NOMO-1 treated with DMSO at 0.1 percent for 48 hours (cell line): ENCODE data around the gene ARMCX1.
"Not testable (repeated sequence)": the region's sequence is repeated elsewhere in the genome, so short reads cannot be mapped to it uniquely, and the experiment has no call there.

Experiments
- DNase-seq: peaks from one replicate; lab custom pipeline; 2025; ENCODE audit not compliant: unreplicated experiment; lab: John Stamatoyannopoulos, UW

Gene ARMCX1

DNA sequence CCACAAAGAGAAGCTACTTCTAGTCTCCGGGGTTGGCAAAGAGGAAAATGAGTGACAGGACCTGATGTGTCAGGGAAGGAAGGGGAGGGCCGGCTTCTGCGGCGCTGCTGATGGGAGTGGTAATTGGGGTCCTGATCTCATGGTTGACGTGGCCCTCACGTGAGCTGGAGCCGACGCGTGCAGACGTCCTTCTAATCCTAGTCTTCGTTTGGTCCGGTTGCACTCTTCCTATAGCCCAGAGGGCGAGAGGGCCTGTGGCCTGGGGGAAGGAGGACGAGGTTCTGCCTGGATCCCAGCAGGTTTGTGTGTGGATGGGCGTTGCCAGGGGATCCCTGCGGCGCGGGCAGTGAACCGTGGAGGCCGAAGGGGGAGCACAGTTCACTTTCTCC is at the start of gene ARMCX1:
Gene ARMCX1, plus strand, starts transcription at position 186 of the 389 bp plus-strand sequence. CDS start 2,384 bp downstream, outside the sequence.
- peak; percentile 41 for DNase-seq

DNA sequence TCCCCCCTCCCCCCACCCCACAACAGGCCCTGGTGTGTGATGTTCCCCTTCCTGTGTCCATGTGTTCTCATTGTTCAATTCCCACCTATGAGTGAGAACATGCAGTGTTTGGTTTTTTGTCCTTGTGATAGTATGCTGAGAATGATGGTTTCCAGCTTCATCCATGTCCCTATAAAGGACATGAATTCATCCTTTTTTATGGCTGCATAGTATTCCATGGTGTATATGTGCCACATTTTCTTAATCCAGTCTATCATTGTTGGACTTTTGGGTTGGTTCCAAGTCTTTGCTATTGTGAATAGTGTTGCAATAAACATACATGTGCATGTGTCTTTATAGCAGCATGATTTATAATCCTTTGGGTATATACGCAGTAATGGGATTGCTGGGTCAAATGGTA is 47.4 kb upstream of the ARMCX1 start:
- DNase-seq = not testable (repeated sequence)

GRCh38 chrX:101507372-101507771 is 43.0 kb upstream of the ARMCX1 start:
- no peak for DNase-seq

- no peak for DNase-seq
Observed at GRCh38 chrX:101507986-101508385, 42.4 kb upstream of the ARMCX1 start.

- DNase-seq = no peak
Observed at GRCh38 chrX:101530944-101531343, 19.4 kb upstream of the ARMCX1 start.

DNA sequence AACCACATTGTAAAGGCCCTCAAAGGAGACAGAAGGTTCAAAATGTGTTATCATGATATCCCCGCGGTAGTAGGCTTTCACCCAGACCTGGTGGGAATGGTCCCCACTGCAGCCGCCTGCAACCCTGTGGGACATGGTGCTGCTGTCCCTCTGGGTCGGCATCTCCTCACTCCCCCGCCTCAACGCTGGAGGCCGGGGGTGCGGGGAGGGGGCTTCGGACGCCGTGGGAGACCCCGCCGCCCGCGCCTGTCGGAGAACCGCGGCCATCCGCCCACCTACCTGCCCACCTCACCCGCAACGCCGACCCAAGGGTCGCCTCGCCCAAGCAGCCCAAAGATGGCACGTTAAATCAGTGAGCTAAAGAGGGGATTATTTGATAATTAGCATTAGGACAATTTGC is 11.2 kb upstream of the ARMCX1 start:
- DNase-seq = no peak

DNA sequence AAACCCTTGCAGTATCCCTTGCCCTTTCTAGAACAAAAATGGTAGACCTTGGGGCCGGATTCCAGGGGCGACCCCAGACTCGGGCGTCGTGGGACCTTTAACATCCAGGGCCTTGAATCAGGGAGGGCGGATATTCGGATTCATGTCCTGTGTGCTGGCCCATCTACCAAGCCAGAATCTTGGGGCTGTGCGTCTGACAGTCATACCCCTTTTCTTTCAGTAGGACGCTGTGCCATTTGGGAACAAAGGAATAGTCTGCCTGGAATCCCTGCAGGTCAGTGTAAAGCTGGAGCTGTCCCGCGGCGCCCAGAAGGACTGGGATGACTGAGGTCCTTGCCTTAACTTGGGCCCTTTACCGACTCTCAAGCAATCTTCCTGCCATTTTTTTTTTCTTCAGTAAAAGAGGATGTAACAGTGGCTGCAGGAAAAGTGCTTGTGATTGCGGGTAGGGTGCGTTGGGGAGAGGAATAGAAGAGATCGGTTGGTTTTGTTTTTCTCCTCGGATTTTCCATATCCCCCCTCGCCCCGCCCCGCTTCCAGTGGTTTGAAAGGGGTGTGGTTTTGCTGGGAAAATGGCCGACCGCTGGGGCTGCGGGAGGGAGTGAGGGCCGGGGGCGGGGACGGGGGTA is 518 bp downstream of the ARMCX1 start:
- no peak for DNase-seq

GRCh38 chrX:101551380-101551767 is 1.0 kb downstream of the ARMCX1 start:
- no peak for DNase-seq

DNA sequence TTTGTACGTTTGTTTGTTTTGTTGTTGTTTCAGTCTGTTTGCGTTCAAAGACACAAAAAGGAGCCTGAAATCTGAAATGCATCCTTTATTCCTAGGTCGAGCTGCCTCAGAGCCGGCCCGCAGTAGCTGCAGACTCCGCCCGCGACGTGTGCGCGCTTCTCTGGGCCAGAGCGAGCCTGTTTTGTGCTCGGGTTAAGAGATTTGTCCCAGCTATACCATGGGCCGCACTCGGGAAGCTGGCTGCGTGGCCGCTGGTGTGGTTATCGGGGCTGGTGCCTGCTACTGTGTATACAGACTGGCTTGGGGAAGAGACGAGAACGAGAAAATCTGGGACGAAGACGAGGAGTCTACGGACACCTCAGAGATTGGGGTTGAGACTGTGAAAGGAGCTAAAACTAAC is 2.4 kb downstream of the ARMCX1 start:
- no peak for DNase-seq

- DNase-seq = no peak
Observed at GRCh38 chrX:101564651-101565050, 14.3 kb downstream of the ARMCX1 start.

DNA sequence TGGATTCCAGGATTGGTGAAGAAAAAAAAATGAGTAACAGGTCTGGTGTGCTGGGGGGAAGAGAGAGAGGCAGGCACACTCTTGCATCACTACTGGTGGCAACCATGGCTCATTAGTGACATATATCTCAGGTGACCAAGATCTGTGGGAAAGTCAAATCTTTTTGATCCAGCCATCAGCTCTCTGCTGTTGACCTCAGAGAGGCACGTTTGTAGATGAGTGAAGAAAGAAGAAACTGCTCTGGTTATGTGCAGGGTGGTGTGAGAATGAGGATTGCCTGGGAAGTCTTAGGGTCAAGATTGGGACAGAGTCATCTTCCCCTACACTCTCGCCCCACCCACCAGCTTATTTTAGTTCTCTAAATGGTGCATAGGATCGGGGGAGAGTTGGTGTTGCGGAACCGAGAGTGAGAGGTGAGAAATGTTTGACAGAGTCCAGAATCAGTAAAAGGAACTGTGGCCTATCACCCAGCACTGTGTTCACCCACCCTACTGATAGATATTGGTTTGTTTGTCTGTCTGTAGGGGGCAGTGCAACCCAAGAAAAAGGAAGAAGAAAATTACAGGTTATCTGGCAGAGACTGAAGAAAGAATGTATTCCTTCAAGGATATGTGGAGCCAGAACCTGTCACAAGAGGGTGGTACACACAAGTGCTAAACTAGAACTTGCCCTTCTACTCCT is 45.5 kb downstream of the ARMCX1 start:
- peak; percentile 75 for DNase-seq

DNA sequence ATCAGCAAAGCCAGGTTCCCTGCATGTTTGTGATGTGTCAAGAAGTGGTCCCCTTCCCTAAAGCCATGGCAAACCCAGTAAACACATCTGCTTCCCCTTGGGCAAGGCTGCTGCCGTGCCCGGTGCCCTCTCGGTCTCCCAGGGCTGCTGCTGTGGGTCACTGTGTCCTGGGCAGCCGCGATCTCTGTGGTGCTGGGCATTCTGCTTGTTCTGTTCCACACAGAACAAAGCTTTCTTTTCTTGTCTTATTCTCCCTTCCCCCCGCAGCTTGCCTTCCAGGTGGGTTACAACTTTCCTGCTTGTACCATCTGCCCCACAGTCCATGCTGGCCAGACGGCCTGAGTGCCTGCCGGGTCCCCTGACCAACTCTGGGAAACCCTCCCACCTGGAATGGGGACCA is 49.2 kb downstream of the ARMCX1 start:
- DNase-seq = not testable (repeated sequence)

DNA sequence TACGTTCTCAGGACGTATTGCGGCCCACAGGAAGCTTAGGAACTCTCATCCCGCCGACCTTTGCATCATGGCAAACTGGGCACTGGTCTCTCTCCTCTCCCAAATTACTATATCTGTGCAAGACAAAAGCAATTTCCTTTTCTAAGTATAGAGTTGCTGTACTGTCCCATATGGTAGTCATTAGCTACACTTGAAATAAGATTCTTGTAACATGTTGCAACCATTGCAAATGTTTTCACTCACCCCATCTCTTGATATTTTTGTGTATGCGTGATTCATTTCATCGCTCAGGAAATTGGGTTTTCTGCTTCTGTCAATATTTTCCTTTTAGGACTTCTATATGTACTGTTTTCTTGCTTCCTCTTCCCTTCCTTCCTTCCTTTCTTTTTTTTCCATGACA is 51.7 kb downstream of the ARMCX1 start:
- DNase-seq = no peak
